ENCODE measurements around the gene RPAP2.
"Not testable (repeated sequence)": the region's sequence is repeated elsewhere in the genome, so short reads cannot be mapped to it uniquely, and the experiment has no call there.

DNA sequence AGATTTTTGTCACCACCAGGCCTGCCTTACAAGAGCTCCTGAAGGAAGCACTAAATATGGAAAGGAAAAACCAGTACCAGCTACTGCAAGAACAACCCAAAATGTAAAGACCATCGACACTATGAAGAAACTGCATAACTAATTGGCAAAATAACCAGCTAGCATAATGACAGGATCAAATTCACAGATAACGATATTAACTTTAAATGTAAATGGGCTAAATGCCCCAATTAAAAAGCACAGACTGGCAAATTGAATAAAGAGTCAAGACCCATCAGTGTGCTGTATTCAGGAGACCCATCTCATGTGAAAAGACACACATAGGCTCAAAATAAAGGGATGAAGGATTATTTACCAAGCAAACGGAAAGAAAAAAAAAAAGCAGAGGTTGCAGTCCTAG lies 44.1 kb upstream of the RPAP2 start:
- TF ChIP-seq, protein P1, sequence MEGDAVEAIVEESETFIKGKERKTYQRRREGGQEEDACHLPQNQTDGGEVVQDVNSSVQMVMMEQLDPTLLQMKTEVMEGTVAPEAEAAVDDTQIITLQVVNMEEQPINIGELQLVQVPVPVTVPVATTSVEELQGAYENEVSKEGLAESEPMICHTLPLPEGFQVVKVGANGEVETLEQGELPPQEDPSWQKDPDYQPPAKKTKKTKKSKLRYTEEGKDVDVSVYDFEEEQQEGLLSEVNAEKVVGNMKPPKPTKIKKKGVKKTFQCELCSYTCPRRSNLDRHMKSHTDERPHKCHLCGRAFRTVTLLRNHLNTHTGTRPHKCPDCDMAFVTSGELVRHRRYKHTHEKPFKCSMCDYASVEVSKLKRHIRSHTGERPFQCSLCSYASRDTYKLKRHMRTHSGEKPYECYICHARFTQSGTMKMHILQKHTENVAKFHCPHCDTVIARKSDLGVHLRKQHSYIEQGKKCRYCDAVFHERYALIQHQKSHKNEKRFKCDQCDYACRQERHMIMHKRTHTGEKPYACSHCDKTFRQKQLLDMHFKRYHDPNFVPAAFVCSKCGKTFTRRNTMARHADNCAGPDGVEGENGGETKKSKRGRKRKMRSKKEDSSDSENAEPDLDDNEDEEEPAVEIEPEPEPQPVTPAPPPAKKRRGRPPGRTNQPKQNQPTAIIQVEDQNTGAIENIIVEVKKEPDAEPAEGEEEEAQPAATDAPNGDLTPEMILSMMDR (IDR thresholded peaks at IDR 0.05; ENCODE audit: extremely low read depth in 1 of 2, insufficient read depth in 1 of 2, low read depth in 1 of 2, low read length in 2 of 2), result not testable (repeated sequence)
- not testable (repeated sequence) for TF ChIP-seq MYC (IDR thresholded peaks at IDR 0.05; ENCODE audit: low read depth, low read length); POLR2AphosphoS5 (IDR thresholded peaks at IDR 0.05; ENCODE audit: insufficient read depth, low read depth, low read length); POLR2A (IDR thresholded peaks at IDR 0.05; ENCODE audit: low read depth, low read length); EZH2 (IDR thresholded peaks at IDR 0.05; ENCODE audit: borderline replicate concordance, low read depth, low read length, severe bottlenecking); JUN (IDR thresholded peaks at IDR 0.05; ENCODE audit: borderline replicate concordance, insufficient read depth, insufficient read length, low read depth); FOS (IDR thresholded peaks at IDR 0.05; ENCODE audit: borderline replicate concordance, insufficient read depth, low read length)
- TF ChIP-seq, protein P2, sequence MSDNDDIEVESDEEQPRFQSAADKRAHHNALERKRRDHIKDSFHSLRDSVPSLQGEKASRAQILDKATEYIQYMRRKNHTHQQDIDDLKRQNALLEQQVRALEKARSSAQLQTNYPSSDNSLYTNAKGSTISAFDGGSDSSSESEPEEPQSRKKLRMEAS (IDR thresholded peaks at IDR 0.05; ENCODE audit: insufficient read depth, insufficient read length), result not testable (repeated sequence)

All from endothelial cell of umbilical vein (primary cell).